Suprapubic skin (tissue), 4 donors: Measurements from ENCODE around the gene SETBP1.

ENCODE experiments used
- CTCF ChIP-seq, 2 donors: fragments of 200-600 bp in 1 of 2; fragments of 450-650 bp in 1 of 2; sonication (generic) in 1 of 2; IDR thresholded peaks; one replicate each; pipeline ENCODE4 v1.5.1; 2016 to 2019; ENCODE audit warnings: antibody characterized with exemption in 2 of 2, mild to moderate bottlenecking in 1 of 2, moderate library complexity in 1 of 2
- POLR2A ChIP-seq, 2 donors: fragments of 450-650 bp; IDR thresholded peaks; one replicate each; pipeline ENCODE4 v1.6.1; 2017; ENCODE audit warnings: antibody characterized with exemption in 2 of 2, mild to moderate bottlenecking in 2 of 2, moderate library complexity in 2 of 2
- POLR2AphosphoS5 ChIP-seq, 3 donors: sonication (generic); formaldehyde crosslinking; IDR thresholded peaks; one replicate each; pipeline ENCODE4 v1.6.1; 2017; ENCODE audit warnings: antibody characterized with exemption in 3 of 3

DNA sequence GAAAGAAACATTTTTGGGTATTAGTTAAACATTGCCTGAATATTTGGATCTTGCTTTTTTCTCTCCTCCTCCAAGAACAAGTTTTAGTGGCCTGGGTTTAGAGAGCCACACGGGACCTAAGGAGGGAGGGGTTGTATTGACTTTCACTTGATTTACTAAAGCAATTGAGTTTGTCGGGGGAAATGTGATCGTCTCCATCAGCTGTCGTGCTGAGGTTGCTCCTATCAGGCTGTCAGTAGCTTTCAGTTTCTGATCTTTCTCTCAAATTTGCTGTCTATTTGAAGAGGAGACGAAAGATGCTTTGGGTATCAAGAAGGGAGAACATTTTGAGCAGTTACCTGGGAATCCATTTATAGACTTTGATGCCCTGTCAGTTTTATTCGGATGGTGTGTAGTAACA, 106.0 kb downstream of the SETBP1 start:
- no peak for TF ChIP-seq CTCF (IDR thresholded peaks at IDR 0.05)
- no peak for TF ChIP-seq POLR2AphosphoS5 (IDR thresholded peaks at IDR 0.05)
- TF ChIP-seq POLR2A (IDR thresholded peaks at IDR 0.05) = no peak
